ENCODE data around the gene ANTXR1.
A peak's percentile ranks its signal among the peaks of the same experiment; 100 is the strongest.

Gene ANTXR1

GRCh38 chr2:69081001-69081580 lies 68.1 kb downstream of the ANTXR1 start:
- H3K9me3 Mint-ChIP-seq, result no peaks in the 10 kb centered on the region
- no peaks in the 10 kb centered on the region for H3K36me3 Mint-ChIP-seq

GRCh38 chr2:69081757-69082156 lies 68.8 kb downstream of the ANTXR1 start:
- no peak overlapping the region for H3K4me3 Mint-ChIP-seq
- H3K27ac Mint-ChIP-seq, result no peak overlapping the region
- ATAC-seq (replicated peaks), result no peak
- peaks cover 3 to 9% of the 10 kb centered on the region in 2 donors for H3K4me1 Mint-ChIP-seq
- H3K27me3 Mint-ChIP-seq, result peaks cover 20 to 21% of the 10 kb centered on the region in 2 donors
- no peaks in the 10 kb centered on the region for H3K9me3 Mint-ChIP-seq
- no peaks in the 10 kb centered on the region for H3K36me3 Mint-ChIP-seq
- DNase-seq, result no peak

More at GRCh38 chr2:69081001-69081580, 68.1 kb downstream of the ANTXR1 start:
- Mint-ChIP-seq H3K27ac (no peak overlapping the region), H3K4me1 (peaks cover 3 to 9% of the 10 kb centered on the region in 2 donors), H3K4me3 (no peak overlapping the region), H3K27me3 (peaks cover 15 to 21% of the 10 kb centered on the region in 2 donors)
- DNase-seq, result no peak
- ATAC-seq (replicated peaks), result no peak

DNA sequence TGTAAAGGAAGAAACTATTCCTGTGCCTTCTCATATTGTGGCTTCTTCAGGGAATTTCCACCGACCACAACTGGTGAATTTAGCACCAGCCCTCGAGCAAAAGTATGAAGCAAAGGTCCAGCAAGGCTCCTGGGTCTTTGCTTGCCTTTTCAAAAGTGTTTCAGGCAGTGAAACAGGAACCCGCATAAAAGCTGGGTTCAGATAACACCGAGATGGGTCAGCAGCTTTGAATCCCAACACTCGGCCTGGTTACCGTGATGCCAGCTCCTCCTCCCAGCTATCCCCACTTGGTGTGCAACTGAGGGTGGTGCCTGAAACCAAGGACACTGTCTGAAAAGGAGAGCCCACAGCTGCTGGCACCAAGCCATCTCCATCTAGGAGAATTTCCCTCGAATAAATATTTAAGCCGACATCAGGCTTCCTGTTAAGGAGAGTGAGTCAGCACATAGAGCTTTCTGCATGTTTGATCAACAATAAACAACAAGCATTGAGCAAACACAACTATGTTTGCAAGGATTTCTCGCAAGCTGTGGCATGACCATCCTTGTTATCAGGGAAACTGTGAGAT lies 69.5 kb downstream of the ANTXR1 start:
- no peak overlapping the region for H3K27ac Mint-ChIP-seq
- peaks cover 3 to 9% of the 10 kb centered on the region in 2 donors for H3K4me1 Mint-ChIP-seq
- DNase-seq (no peak), ATAC-seq (replicated peaks) (peak; percentile 52 to 65)
- H3K27me3 Mint-ChIP-seq, result peaks cover 20 to 22% of the 10 kb centered on the region in 2 donors
- no peaks in the 10 kb centered on the region for H3K9me3 Mint-ChIP-seq
- H3K4me3 Mint-ChIP-seq, result no peak overlapping the region
- no peaks in the 10 kb centered on the region for H3K36me3 Mint-ChIP-seq

- Mint-ChIP-seq H3K4me3 (no peak overlapping the region), H3K36me3 (no peaks in the 10 kb centered on the region), H3K27ac (no peak overlapping the region), H3K27me3 (peaks cover 16 to 24% of the 10 kb centered on the region in 2 donors), H3K9me3 (no peaks in the 10 kb centered on the region), H3K4me1 (peaks cover 3 to 9% of the 10 kb centered on the region in 2 donors)
- DNase-seq (no peak), ATAC-seq (replicated peaks) (no peak)
These were observed 70.3 kb downstream of the ANTXR1 start for GRCh38 chr2:69083235-69083748.

- no peak for DNase-seq
- Mint-ChIP-seq H3K9me3 (no peaks in the 10 kb centered on the region), H3K36me3 (no peaks in the 10 kb centered on the region), H3K27ac (no peak overlapping the region), H3K4me3 (no peak overlapping the region), H3K4me1 (peaks cover 2 to 9% of the 10 kb centered on the region in 2 donors), H3K27me3 (peaks cover 15 to 31% of the 10 kb centered on the region in 2 donors)
- no peak for ATAC-seq (replicated peaks)
These were observed 71.5 kb downstream of the ANTXR1 start for GRCh38 chr2:69084492-69084891.

DNA sequence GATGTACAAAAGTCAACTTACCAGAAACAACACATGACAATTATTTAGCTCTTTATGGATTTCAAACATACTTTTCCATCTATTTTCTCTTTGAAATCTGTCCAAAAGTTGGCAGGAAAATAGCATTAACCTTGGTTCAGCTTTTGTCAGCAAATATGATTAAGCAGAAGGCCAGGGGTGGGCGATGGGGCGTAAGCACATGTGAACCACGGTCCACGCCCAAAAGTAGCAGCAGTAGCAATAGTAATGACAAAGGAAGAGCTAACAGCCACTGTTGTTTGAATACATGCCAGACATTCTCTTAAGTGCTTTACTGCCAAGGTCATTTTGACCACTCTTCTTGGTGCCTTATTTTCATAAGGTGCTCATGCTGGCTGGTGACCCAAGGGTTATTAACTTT lies 73.5 kb downstream of the ANTXR1 start:
- no peak for ATAC-seq (replicated peaks)
- peaks cover 25 to 33% of the 10 kb centered on the region in 2 donors for H3K27me3 Mint-ChIP-seq
- DNase-seq, result no peak
- H3K4me1 Mint-ChIP-seq, result peaks cover 1 to 9% of the 10 kb centered on the region in 2 donors
- H3K4me3 Mint-ChIP-seq, result no peak overlapping the region
- no peaks in the 10 kb centered on the region for H3K36me3 Mint-ChIP-seq
- H3K27ac Mint-ChIP-seq, result no peak overlapping the region
- no peaks in the 10 kb centered on the region for H3K9me3 Mint-ChIP-seq

GRCh38 chr2:69087211-69087911 lies 74.4 kb downstream of the ANTXR1 start:
- H3K36me3 Mint-ChIP-seq, result no peaks in the 10 kb centered on the region
- no peaks in the 10 kb centered on the region for H3K9me3 Mint-ChIP-seq
- H3K4me1 Mint-ChIP-seq, result peaks cover 1 to 3% of the 10 kb centered on the region in 2 donors
- H3K27ac Mint-ChIP-seq, result no peak overlapping the region
- no peak overlapping the region for H3K4me3 Mint-ChIP-seq
- DNase-seq (no peak), ATAC-seq (replicated peaks) (no peak)
- peaks cover 25 to 33% of the 10 kb centered on the region in 2 donors for H3K27me3 Mint-ChIP-seq

GRCh38 chr2:69087912-69088240 lies 74.9 kb downstream of the ANTXR1 start:
- no peak overlapping the region for H3K27ac Mint-ChIP-seq
- H3K4me1 Mint-ChIP-seq, result peaks cover 0 to 1% of the 10 kb centered on the region in 2 donors
- H3K4me3 Mint-ChIP-seq, result no peak overlapping the region
- H3K27me3 Mint-ChIP-seq, result peaks cover 25 to 33% of the 10 kb centered on the region in 2 donors
- ATAC-seq (replicated peaks) (no peak), DNase-seq (no peak)
- H3K36me3 Mint-ChIP-seq, result no peaks in the 10 kb centered on the region
- H3K9me3 Mint-ChIP-seq, result no peaks in the 10 kb centered on the region

- ATAC-seq (replicated peaks) (no peak), DNase-seq (no peak)
- no peak overlapping the region for H3K4me3 Mint-ChIP-seq
- no peaks in the 10 kb centered on the region for H3K4me1 Mint-ChIP-seq
- no peak overlapping the region for H3K27ac Mint-ChIP-seq
- peaks cover 20 to 29% of the 10 kb centered on the region in 2 donors for H3K27me3 Mint-ChIP-seq
- no peaks in the 10 kb centered on the region for H3K36me3 Mint-ChIP-seq
- no peaks in the 10 kb centered on the region for H3K9me3 Mint-ChIP-seq
These were observed 75.5 kb downstream of the ANTXR1 start for GRCh38 chr2:69088466-69088865.

DNA sequence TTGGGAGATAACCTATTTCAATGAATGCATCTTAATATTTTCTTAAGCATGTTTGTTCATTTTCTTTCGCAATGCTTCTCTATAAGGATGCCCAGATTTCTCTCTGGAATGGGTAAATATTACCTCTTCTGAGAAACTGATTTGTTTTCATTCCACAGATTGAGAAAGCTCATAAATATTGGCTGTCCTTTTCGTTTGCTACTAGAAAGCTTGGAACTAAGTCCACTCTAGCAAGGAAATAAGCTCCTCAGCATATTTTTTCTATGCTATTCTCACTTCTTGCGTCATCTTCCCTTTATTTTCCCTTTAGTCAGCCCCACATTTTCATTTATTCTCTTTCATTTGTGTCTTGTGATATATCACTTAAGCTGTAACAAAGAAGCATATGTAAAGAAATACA lies 76.3 kb downstream of the ANTXR1 start:
- H3K27me3 Mint-ChIP-seq, result peaks cover 19 to 25% of the 10 kb centered on the region in 2 donors
- H3K4me3 Mint-ChIP-seq, result no peak overlapping the region
- H3K4me1 Mint-ChIP-seq, result no peaks in the 10 kb centered on the region
- H3K9me3 Mint-ChIP-seq, result no peaks in the 10 kb centered on the region
- H3K36me3 Mint-ChIP-seq, result no peaks in the 10 kb centered on the region
- H3K27ac Mint-ChIP-seq, result no peak overlapping the region
- no peak for ATAC-seq (replicated peaks)
- no peak for DNase-seq

DNA sequence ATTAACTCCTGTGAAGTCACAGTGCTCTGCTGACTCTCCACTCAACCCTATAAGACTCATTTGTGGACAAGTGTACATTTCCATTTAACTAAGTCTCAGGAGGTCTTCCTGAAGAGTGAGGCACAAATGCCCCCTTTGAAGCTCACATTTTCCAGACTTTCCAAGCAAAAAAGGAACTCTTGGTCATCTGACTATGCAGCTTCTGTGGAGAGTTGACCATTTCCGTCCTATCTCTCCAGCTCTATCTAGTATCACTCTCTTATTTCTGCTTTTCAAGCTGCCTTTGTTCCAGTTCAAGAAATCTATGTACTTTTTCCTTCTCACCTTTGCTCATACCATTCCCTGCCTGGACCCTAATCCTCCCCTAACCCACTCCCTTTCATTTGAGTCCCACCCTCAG lies 77.0 kb downstream of the ANTXR1 start:
- Mint-ChIP-seq H3K4me1 (no peaks in the 10 kb centered on the region), H3K27me3 (peaks cover 19 to 26% of the 10 kb centered on the region in 2 donors), H3K36me3 (no peaks in the 10 kb centered on the region), H3K27ac (no peak overlapping the region), H3K9me3 (no peaks in the 10 kb centered on the region), H3K4me3 (no peak overlapping the region)
- DNase-seq, result no peak
- no peak for ATAC-seq (replicated peaks)

DNA sequence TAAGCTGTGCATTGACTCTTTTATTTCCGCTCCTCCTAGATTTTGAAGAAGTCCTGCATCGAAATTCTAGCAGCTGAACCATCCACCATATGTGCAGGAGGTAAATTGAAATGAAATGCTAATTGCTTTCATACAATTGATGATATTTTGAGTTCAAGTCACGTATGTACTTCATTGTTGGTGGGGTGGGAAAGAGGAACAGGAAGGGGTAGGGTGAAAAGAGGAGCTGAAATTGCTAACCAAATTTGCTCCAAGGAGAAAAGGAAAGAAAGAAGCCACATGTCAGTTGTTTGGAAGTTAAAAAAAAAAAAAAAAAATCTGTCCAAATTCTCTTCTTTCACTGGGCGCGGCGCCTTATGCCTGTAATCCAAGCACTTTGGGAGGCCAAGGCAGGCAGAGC lies 77.8 kb downstream of the ANTXR1 start:
- H3K27me3 Mint-ChIP-seq, result peaks cover 18 to 29% of the 10 kb centered on the region in 2 donors
- no peaks in the 10 kb centered on the region for H3K4me1 Mint-ChIP-seq
- no peaks in the 10 kb centered on the region for H3K9me3 Mint-ChIP-seq
- DNase-seq (no peak), ATAC-seq (replicated peaks) (no peak)
- no peaks in the 10 kb centered on the region for H3K36me3 Mint-ChIP-seq
- H3K27ac Mint-ChIP-seq, result no peak overlapping the region
- no peak overlapping the region for H3K4me3 Mint-ChIP-seq

GRCh38 chr2:69092857-69093256 lies 79.9 kb downstream of the ANTXR1 start:
- Mint-ChIP-seq H3K4me1 (no peaks in the 10 kb centered on the region), H3K36me3 (no peaks in the 10 kb centered on the region), H3K27me3 (peaks cover 10 to 21% of the 10 kb centered on the region in 2 donors), H3K27ac (no peak overlapping the region), H3K9me3 (no peaks in the 10 kb centered on the region), H3K4me3 (no peak overlapping the region)
- no peak for ATAC-seq (replicated peaks)
- DNase-seq, result no peak

DNA sequence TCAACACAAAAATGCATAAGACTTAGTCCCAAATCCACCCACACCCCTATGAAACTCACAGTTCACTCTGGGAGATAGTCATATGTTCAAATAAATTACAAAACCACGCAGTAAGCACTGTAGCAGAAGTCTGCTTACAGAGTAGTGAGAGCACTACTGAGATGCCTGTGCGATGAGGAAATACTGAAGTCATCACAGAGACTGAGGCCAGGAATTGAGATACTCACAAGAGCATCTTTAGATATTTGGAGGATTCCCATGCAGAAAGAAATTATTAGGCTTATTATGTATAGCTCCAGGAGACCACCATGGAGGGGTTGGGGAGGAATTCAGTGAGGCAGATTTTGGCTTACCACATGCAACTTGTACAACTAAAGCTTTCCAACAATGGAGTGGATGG lies 82.3 kb downstream of the ANTXR1 start:
- Mint-ChIP-seq H3K36me3 (no peaks in the 10 kb centered on the region), H3K27ac (no peak overlapping the region), H3K9me3 (no peaks in the 10 kb centered on the region), H3K4me1 (no peaks in the 10 kb centered on the region), H3K27me3 (peaks cover 5 to 6% of the 10 kb centered on the region in 2 donors), H3K4me3 (no peak overlapping the region)
- ATAC-seq (replicated peaks) (no peak), DNase-seq (no peak)
